Measurements from ENCODE around the gene COG6. TPM values are rescaled to one million over a fixed set of nuclear protein-coding genes. Genes with fewer than 3 reads are reported as not detected.

COG6 gene
- total and polyA plus RNA-seq, 2 of the 13 experiments (the other 11 are each of a cell fraction or from before 2014, with no cell fraction given): 23.5 to 26.1 TPM

- in situ Hi-C loops (cut with HindIII; ENCODE audit: extremely low pct_ligation_motif_present, low pct_unique_long_range_greater_than_20kb) (loop anchor here (25.0 kb wide), 1 partner anchor 903 kb away; no protein-coding TSS in a partner anchor), intact Hi-C loops (cut with micrococcal nuclease; ENCODE audit: unreplicated experiment) (no loop called here)
- DNase-seq (ENCODE audit: low spot score) (no peak), FAIRE-seq (no peak), ATAC-seq (no peak; the same call in 2 of the 3 replicates)
- CTCF ChIA-PET (ENCODE audit: low intra/inter-chr PET ratio, low total read pairs): no interaction called here
- Histone ChIP-seq H3K79me2 (ENCODE audit: insufficient read depth, low read length) (no peaks in the 10 kb centered on the region), H3K9ac (ENCODE audit: insufficient read depth, low read depth, low read length) (no peak overlapping the region), H2AFZ (ENCODE audit: low read length) (no peak overlapping the region), H3K27me3 (ENCODE audit: control insufficient read depth in 1 of 2, insufficient read depth in 2 of 2, low read length in 2 of 2) (no peaks in the 10 kb centered on the region), H3K9me3 (ENCODE audit: low read length) (no peaks in the 10 kb centered on the region), H3K4me2 (ENCODE audit: low read depth, low read length) (no peak overlapping the region), H3K4me3 (replicated peaks in 1 of 3; ENCODE audit: insufficient read depth in 1 of 3, low read depth in 2 of 3, low read length in 3 of 3) (no peak overlapping the region), H3K36me3 (replicated peaks in 1 of 2; ENCODE audit: control insufficient read depth in 1 of 2, insufficient read depth in 2 of 2, low read length in 2 of 2) (no peaks in the 10 kb centered on the region; a peak in 1 of 5 replicates), H3K4me1 (ENCODE audit: insufficient read depth, low read length) (no peaks in the 10 kb centered on the region), H4K20me1 (ENCODE audit: insufficient read depth, low read length) (no peaks in the 10 kb centered on the region), H3K27ac (ENCODE audit: extremely low read length, insufficient read depth, low read length) (no peak overlapping the region)
- BruUV-seq (replicated peaks): no TSS peak
- TF ChIP-seq ZNF773 (CRISPR knock-in tag; IDR thresholded peaks at IDR 0.05; ENCODE audit: borderline replicate concordance) (no peak), SRF (IDR thresholded peaks at IDR 0.05; ENCODE audit: low read depth, low read length) (no peak), ZNF333 (CRISPR knock-in tag; IDR thresholded peaks at IDR 0.05; ENCODE audit: borderline replicate concordance) (no peak), SIN3B (IDR thresholded peaks at IDR 0.05; ENCODE audit: low read length) (no peak), LRRFIP1 (CRISPR knock-in tag; conservative IDR thresholded peaks at IDR 0.05) (no peak), ZNF746 (CRISPR knock-in tag; IDR thresholded peaks at IDR 0.05) (no peak)
- 0% methylated on average over 1 of the region's 1 CpG for WGBS (ENCODE audit: low lambda C conversion rate)
- POLR2A ChIA-PET: no interaction called here
These were observed 128.9 kb downstream of the COG6 start for GRCh38 chr13:39784347-39784746.

GRCh38 chr13:39786091-39786490 is 130.6 kb downstream of the COG6 start:
- Histone ChIP-seq H3K9ac (ENCODE audit: insufficient read depth, low read depth, low read length) (no peak overlapping the region), H3K9me3 (ENCODE audit: low read length) (no peaks in the 10 kb centered on the region), H3K27ac (ENCODE audit: extremely low read length, insufficient read depth, low read length) (no peak overlapping the region), H3K4me1 (ENCODE audit: insufficient read depth, low read length) (no peaks in the 10 kb centered on the region), H3K36me3 (replicated peaks in 1 of 2; ENCODE audit: control insufficient read depth in 1 of 2, insufficient read depth in 2 of 2, low read length in 2 of 2) (no peaks in the 10 kb centered on the region; a peak in 1 of 5 replicates), H3K4me2 (ENCODE audit: low read depth, low read length) (no peak overlapping the region), H2AFZ (ENCODE audit: low read length) (no peak overlapping the region), H3K27me3 (ENCODE audit: control insufficient read depth in 1 of 2, insufficient read depth in 2 of 2, low read length in 2 of 2) (no peaks in the 10 kb centered on the region), H3K4me3 (replicated peaks in 1 of 3; ENCODE audit: insufficient read depth in 1 of 3, low read depth in 2 of 3, low read length in 3 of 3) (no peak overlapping the region), H4K20me1 (ENCODE audit: insufficient read depth, low read length) (no peaks in the 10 kb centered on the region), H3K79me2 (ENCODE audit: insufficient read depth, low read length) (no peaks in the 10 kb centered on the region)
- no peak for DNase-seq (ENCODE audit: low spot score)
- 32% methylated on average over 4 of the region's 4 CpGs for WGBS (ENCODE audit: low lambda C conversion rate)
- intact Hi-C loops (cut with micrococcal nuclease; ENCODE audit: unreplicated experiment) (no loop called here), in situ Hi-C loops (cut with HindIII; ENCODE audit: extremely low pct_ligation_motif_present, low pct_unique_long_range_greater_than_20kb) (loop anchor here (25.0 kb wide), 1 partner anchor 901 kb away; no protein-coding TSS in a partner anchor)
- TF ChIP-seq ZKSCAN8 (CRISPR knock-in tag; IDR thresholded peaks at IDR 0.05; ENCODE audit: borderline replicate concordance) (no peak), FOXM1 (CRISPR knock-in tag; IDR thresholded peaks at IDR 0.05) (no peak), U2AF1 (optimal IDR thresholded peaks at IDR 0.05; ENCODE audit: low read depth, low read length) (no peak), ZNF772 (CRISPR knock-in tag; IDR thresholded peaks at IDR 0.05) (no peak)
- no peak for FAIRE-seq
- ChIA-PET CTCF (ENCODE audit: low intra/inter-chr PET ratio, low total read pairs) (no interaction called here), POLR2A (no interaction called here)
- BruUV-seq (replicated peaks): no TSS peak
- no peak for ATAC-seq

Measured in HepG2 (cell line).